Left lung (tissue), 10 donors: Measurements from ENCODE around the gene TM2D3. TPM values are rescaled to one million over a fixed set of nuclear protein-coding genes. Genes with fewer than 3 reads are reported as not detected.

Experiments used
- ATAC-seq: fragments of 200-7000 bp; cut with Tn5 transposase; one replicate; pipeline ENCODE4 v1.9.1; 2020; ENCODE audit warnings: moderate library complexity
- DNase-seq, 4 donors: peaks; one replicate each; pipeline ENCODE4 v3.0.0-alpha.2; 2013 to 2020
- H3K27ac ChIP-seq, 2 donors: fragments of 200-600 bp; sonication (generic) in 1 of 2; one replicate each; pipeline versions ENCODE4 v1.5.0 to v1.8.0; 2020 to 2021
- H3K27me3 ChIP-seq, 2 donors: fragments of 200-600 bp; sonication (generic) in 1 of 2; one replicate each; pipeline versions ENCODE4 v1.5.0 to v1.8.0; 2020 to 2021
- H3K36me3 ChIP-seq, 2 donors: fragments of 200-600 bp; sonication (generic) in 1 of 2; one replicate each; pipeline versions ENCODE4 v1.5.0 to v1.8.0; 2020 to 2021
- H3K4me1 ChIP-seq, 2 donors: fragments of 200-600 bp; one replicate each; pipeline ENCODE4 v1.8.0; 2021
- H3K4me3 ChIP-seq, 2 donors: fragments of 200-600 bp; sonication (generic) in 1 of 2; one replicate each; pipeline versions ENCODE4 v1.5.0 to v1.8.0; 2020 to 2021; ENCODE audit warnings: mild to moderate bottlenecking in 1 of 2
- H3K9me3 ChIP-seq, 2 donors: fragments of 200-600 bp; sonication (generic) in 1 of 2; one replicate each; pipeline versions ENCODE4 v1.5.0 to v1.8.0; 2020 to 2021
- intact Hi-C, 2 donors: fragments of 100-400 bp; cut with DNase I; formaldehyde crosslinking; loops; one replicate each; pipeline versions ENCODE4 v1.11.2 to v1.14.2; 2022
- polyA plus RNA-seq, 6 donors: library from polyadenylated mRNA; unstranded; fragments of 120-200 nt; gene quantifications; one replicate each; pipeline ENCODE4 v1.2.1, GENCODE V29; 2013; ENCODE audit not compliant: insufficient read length in 6 of 6
- total RNA-seq, 2 donors: library from RNA; stranded (reverse); fragmentation: NEBNext Ultra II Directional; extraction: Animal tissue kit (Norgen Biotek cat#: 25700); gene quantifications; one replicate each; pipeline ENCODE4 v1.2.1, GENCODE V29; 2021
- TF ChIP-seq, protein P1 (sequence below), 2 donors: fragments of 200-600 bp; sonication (generic) in 1 of 2; IDR thresholded peaks; one replicate each; pipeline versions ENCODE4 v1.5.0 to v1.8.0; 2021; ENCODE audit warnings: antibody characterized with exemption in 2 of 2
- donor health status: DM: no; HTN: yes; CAD: no.
- donor health status: DM: no; HTN: no; CAD: no.

Gene TM2D3
- total and polyA plus RNA-seq, 8 donors: 43.7 to 67.3 (median 59.9) TPM

- Histone ChIP-seq H3K4me3 (no peak overlapping the region), H3K4me1 (peaks cover 0 to 6% of the 10 kb centered on the region in 2 donors), H3K9me3 (peaks cover 0 to 2% of the 10 kb centered on the region in 2 donors), H3K36me3 (no peaks in the 10 kb centered on the region), H3K27ac (no peak overlapping the region), H3K27me3 (no peaks in the 10 kb centered on the region)
- intact Hi-C loops: no loop called here
- DNase-seq: peak in 1 of 4 donors; percentile 54
- TF ChIP-seq, protein P1, sequence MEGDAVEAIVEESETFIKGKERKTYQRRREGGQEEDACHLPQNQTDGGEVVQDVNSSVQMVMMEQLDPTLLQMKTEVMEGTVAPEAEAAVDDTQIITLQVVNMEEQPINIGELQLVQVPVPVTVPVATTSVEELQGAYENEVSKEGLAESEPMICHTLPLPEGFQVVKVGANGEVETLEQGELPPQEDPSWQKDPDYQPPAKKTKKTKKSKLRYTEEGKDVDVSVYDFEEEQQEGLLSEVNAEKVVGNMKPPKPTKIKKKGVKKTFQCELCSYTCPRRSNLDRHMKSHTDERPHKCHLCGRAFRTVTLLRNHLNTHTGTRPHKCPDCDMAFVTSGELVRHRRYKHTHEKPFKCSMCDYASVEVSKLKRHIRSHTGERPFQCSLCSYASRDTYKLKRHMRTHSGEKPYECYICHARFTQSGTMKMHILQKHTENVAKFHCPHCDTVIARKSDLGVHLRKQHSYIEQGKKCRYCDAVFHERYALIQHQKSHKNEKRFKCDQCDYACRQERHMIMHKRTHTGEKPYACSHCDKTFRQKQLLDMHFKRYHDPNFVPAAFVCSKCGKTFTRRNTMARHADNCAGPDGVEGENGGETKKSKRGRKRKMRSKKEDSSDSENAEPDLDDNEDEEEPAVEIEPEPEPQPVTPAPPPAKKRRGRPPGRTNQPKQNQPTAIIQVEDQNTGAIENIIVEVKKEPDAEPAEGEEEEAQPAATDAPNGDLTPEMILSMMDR (IDR thresholded peaks at IDR 0.05): no peak
- ATAC-seq: no peak
These were observed 34.1 kb downstream of the TM2D3 start for GRCh38 chr15:101618076-101618475.

GRCh38 chr15:101617390-101617965 is 34.7 kb downstream of the TM2D3 start:
- TF ChIP-seq, protein P1 (IDR thresholded peaks at IDR 0.05): no peak
- H3K4me1 ChIP-seq: peaks cover 0 to 6% of the 10 kb centered on the region in 2 donors
- no peak overlapping the region for H3K27ac ChIP-seq
- H3K27me3 ChIP-seq: no peaks in the 10 kb centered on the region
- H3K36me3 ChIP-seq: no peaks in the 10 kb centered on the region
- ATAC-seq (no peak), DNase-seq (peak in 1 of 4 donors; percentile 50)
- intact Hi-C loops: no loop called here
- no peak overlapping the region for H3K4me3 ChIP-seq
- H3K9me3 ChIP-seq: no peaks in the 10 kb centered on the region

- TF ChIP-seq, protein P1 (IDR thresholded peaks at IDR 0.05): no peak
- H3K4me1 ChIP-seq: peaks cover 0 to 6% of the 10 kb centered on the region in 2 donors
- ATAC-seq (peak; percentile 81), DNase-seq (peak; percentile 56 to 80 (median 64))
- H3K9me3 ChIP-seq: no peaks in the 10 kb centered on the region
- no peaks in the 10 kb centered on the region for H3K36me3 ChIP-seq
- peak overlapping the region in 1 of 2 donors; percentile 9 for H3K4me3 ChIP-seq
- no peaks in the 10 kb centered on the region for H3K27me3 ChIP-seq
- no peak overlapping the region for H3K27ac ChIP-seq
- intact Hi-C loops: no loop called here
These were observed 36.0 kb downstream of the TM2D3 start for GRCh38 chr15:101615986-101616848.

DNA sequence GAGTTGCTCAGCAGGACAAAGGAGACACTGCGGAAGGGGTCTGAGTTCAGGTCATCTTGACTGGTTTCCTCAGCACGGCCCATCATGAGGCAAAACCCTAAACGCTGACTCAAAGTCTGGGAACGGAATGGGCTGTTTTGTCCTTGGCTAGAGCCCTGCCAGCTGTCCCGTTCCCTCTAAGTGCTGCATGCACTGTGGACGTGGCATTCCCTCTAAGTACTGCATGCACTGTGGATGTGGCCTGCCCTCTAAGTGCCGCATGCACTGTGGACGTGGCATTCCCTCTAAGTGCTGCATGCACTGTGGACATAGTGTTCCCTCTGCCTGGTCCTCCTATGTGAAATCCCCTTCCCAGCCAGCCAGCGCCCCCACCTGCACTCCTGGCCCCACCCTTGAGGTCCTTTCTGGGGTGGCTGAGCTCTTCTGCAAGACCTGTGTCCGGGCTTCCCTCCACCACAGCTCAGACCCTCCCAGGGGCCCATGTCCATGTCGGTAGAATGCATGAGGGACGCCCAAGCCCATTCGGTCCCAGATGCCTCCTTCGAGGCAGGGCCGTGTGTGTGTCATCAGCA is 36.7 kb downstream of the TM2D3 start:
- intact Hi-C loops: no loop called here
- H3K4me3 ChIP-seq: no peak overlapping the region
- ATAC-seq (peak; percentile 9), DNase-seq (peak in 1 of 4 donors; percentile 79)
- no peaks in the 10 kb centered on the region for H3K9me3 ChIP-seq
- no peak overlapping the region for H3K27ac ChIP-seq
- peaks cover 0 to 6% of the 10 kb centered on the region in 2 donors for H3K4me1 ChIP-seq
- no peaks in the 10 kb centered on the region for H3K36me3 ChIP-seq
- no peaks in the 10 kb centered on the region for H3K27me3 ChIP-seq
- TF ChIP-seq, protein P1 (IDR thresholded peaks at IDR 0.05): no peak

GRCh38 chr15:101614761-101615160 is 37.4 kb downstream of the TM2D3 start:
- DNase-seq (peak in 1 of 4 donors; percentile 29), ATAC-seq (no peak)
- no peak overlapping the region for H3K4me3 ChIP-seq
- no peaks in the 10 kb centered on the region for H3K9me3 ChIP-seq
- peaks cover 0 to 6% of the 10 kb centered on the region in 2 donors for H3K4me1 ChIP-seq
- no peaks in the 10 kb centered on the region for H3K27me3 ChIP-seq
- no peak overlapping the region for H3K27ac ChIP-seq
- intact Hi-C loops: no loop called here
- H3K36me3 ChIP-seq: no peaks in the 10 kb centered on the region
- TF ChIP-seq, protein P1 (IDR thresholded peaks at IDR 0.05): no peak
